ENCODE results near the gene ADAMTS13. TPM values are rescaled to one million over a fixed set of nuclear protein-coding genes. Genes with fewer than 3 reads are reported as not detected.
"Not testable (repeated sequence)": the region's sequence is repeated elsewhere in the genome, so short reads cannot be mapped to it uniquely, and the experiment has no call there.

The ADAMTS13 gene
- total RNA-seq (ENCODE audit: unreplicated experiment) = 9.1 TPM
- long read RNA-seq, partial matches to known transcripts = 1 of 2 reads
- long read RNA-seq, other reads (novel, unspliced or antisense) = 1 of 2 reads

GRCh38 chr9:133421615-133422542, at the start of gene ADAMTS13:
Gene ADAMTS13 (plus strand): TSS chr9:133422367. CDS start chr9:133422444, 77 bp downstream.
- TF ChIP-seq CTCF (IDR thresholded peaks at IDR 0.05; ENCODE audit: unreplicated experiment) = no peak
- Mint-ChIP-seq H3K4me3 (ENCODE audit: unreplicated experiment) (no peak within 1 kb of the TSS), H3K27ac (ENCODE audit: unreplicated experiment) (no peak within 1 kb of the TSS), H3K4me1 (ENCODE audit: unreplicated experiment) (peaks cover 12% of the 10 kb centered on the region), H3K36me3 (ENCODE audit: low read depth, unreplicated experiment) (peaks cover 3% of the 10 kb centered on the region), H3K27me3 (ENCODE audit: unreplicated experiment) (peaks cover 6% of the 10 kb centered on the region), H3K9me3 (ENCODE audit: unreplicated experiment) (no peaks in the 10 kb centered on the region)
- DNase-seq (ENCODE audit: low spot score) = no peak

GRCh38 chr9:133374612-133375115, 47.5 kb upstream of the ADAMTS13 start:
- DNase-seq (ENCODE audit: low spot score) = no peak
- peaks cover 12% of the 10 kb centered on the region for H3K36me3 Mint-ChIP-seq (ENCODE audit: low read depth, unreplicated experiment)
- no peaks in the 10 kb centered on the region for H3K9me3 Mint-ChIP-seq (ENCODE audit: unreplicated experiment)
- peak overlapping the region; percentile 97 for H3K27ac Mint-ChIP-seq (ENCODE audit: unreplicated experiment)
- TF ChIP-seq CTCF (IDR thresholded peaks at IDR 0.05; ENCODE audit: unreplicated experiment) = no peak
- H3K4me1 Mint-ChIP-seq (ENCODE audit: unreplicated experiment) = peaks cover 13% of the 10 kb centered on the region
- H3K27me3 Mint-ChIP-seq (ENCODE audit: unreplicated experiment) = peaks cover 14% of the 10 kb centered on the region
- peak overlapping the region; percentile 99 for H3K4me3 Mint-ChIP-seq (ENCODE audit: unreplicated experiment)

- Mint-ChIP-seq H3K36me3 (ENCODE audit: low read depth, unreplicated experiment) (peaks cover 7% of the 10 kb centered on the region), H3K4me3 (ENCODE audit: unreplicated experiment) (peak overlapping the region; percentile 99), H3K9me3 (ENCODE audit: unreplicated experiment) (no peaks in the 10 kb centered on the region), H3K27ac (ENCODE audit: unreplicated experiment) (peak overlapping the region; percentile 97), H3K27me3 (ENCODE audit: unreplicated experiment) (peaks cover 11% of the 10 kb centered on the region), H3K4me1 (ENCODE audit: unreplicated experiment) (peaks cover 13% of the 10 kb centered on the region)
- peak; percentile 36 for DNase-seq (ENCODE audit: low spot score)
- no peak for TF ChIP-seq CTCF (IDR thresholded peaks at IDR 0.05; ENCODE audit: unreplicated experiment)
Measured at GRCh38 chr9:133375116-133375723, 46.9 kb upstream of the ADAMTS13 start.

GRCh38 chr9:133375724-133376654, 46.2 kb upstream of the ADAMTS13 start, which contains the start of the genes STKLD1 and SURF4:
Gene STKLD1 (plus strand): TSS chr9:133376366. CDS start chr9:133376474, 108 bp downstream.
Gene SURF4 (minus strand): TSS chr9:133376060. CDS start chr9:133375969, 91 bp downstream.
- Mint-ChIP-seq H3K27me3 (ENCODE audit: unreplicated experiment) (peaks cover 8% of the 10 kb centered on the region), H3K9me3 (ENCODE audit: unreplicated experiment) (no peaks in the 10 kb centered on the region), H3K4me1 (ENCODE audit: unreplicated experiment) (peaks cover 13% of the 10 kb centered on the region), H3K27ac (ENCODE audit: unreplicated experiment) (peak within 1 kb of the TSS; percentile 97), H3K4me3 (ENCODE audit: unreplicated experiment) (peak within 1 kb of the TSS; percentile 99), H3K36me3 (ENCODE audit: low read depth, unreplicated experiment) (peaks cover 5% of the 10 kb centered on the region)
- TF ChIP-seq CTCF (IDR thresholded peaks at IDR 0.05; ENCODE audit: unreplicated experiment) = no peak
- DNase-seq (ENCODE audit: low spot score) = peak; percentile 97

GRCh38 chr9:133377280-133377679, 44.9 kb upstream of the ADAMTS13 start:
- H3K4me1 Mint-ChIP-seq (ENCODE audit: unreplicated experiment) = peaks cover 13% of the 10 kb centered on the region
- H3K27me3 Mint-ChIP-seq (ENCODE audit: unreplicated experiment); H3K9me3 Mint-ChIP-seq (ENCODE audit: unreplicated experiment); DNase-seq (ENCODE audit: low spot score); H3K36me3 Mint-ChIP-seq (ENCODE audit: low read depth, unreplicated experiment): not testable (repeated sequence)
- H3K4me3 Mint-ChIP-seq (ENCODE audit: unreplicated experiment) = peak overlapping the region; percentile 85
- H3K27ac Mint-ChIP-seq (ENCODE audit: unreplicated experiment) = peak overlapping the region; percentile 61

All from endothelial cell (in vitro differentiated cells).